CMK (cell line): ENCODE results near the gene CCM2.
"Not testable (repeated sequence)": the region's sequence is repeated elsewhere in the genome, so short reads cannot be mapped to it uniquely, and the experiment has no call there.

ENCODE experiments used
- DNase-seq: peaks from one replicate; pipeline ENCODE4 v3.0.0-alpha.2; 2010; ENCODE audit warnings: low read depth

The CCM2 gene

DNA sequence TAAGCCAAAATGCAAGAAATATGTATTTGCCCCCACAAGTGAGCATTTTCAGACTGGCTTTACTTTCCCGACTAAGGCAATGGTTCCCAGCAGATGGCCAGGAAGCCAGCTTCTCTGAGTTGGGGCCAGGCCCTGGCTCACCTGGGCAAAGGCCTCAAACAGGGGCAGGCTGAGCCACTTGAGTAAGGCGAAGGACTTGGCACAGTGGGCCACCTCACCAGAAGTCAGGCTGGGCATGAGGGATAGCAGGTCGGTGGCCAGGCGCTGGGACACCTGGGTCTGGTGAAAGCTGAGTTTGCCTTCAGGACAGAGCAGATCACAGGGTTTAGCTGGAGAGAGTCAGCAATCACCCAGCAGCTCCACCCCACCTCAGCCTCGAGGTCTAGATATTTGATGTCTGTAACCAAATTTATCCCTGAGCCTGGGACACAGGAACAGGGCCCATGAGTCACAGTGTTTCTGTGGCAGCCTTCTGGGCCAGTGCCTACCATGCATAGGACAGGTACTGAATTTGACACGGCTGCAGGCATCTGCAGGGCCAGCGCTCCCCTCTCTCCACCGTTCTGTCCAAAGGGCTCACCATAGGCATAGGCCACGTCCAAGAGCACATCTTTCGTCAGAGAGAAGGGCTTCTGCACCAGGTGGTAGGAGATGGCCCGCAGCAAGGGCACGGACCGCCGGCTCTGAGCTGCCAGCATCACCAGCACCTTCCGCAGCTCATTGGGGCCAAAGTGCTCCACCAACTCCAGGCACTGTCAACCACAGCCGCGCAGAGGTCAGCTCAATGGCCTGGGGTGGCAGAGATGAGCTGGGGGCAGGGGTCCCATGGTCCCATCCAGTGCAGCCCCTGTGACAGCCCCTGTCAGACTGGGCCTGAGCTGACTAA lies 104.2 kb downstream of the CCM2 start:
- DNase-seq: no peak

DNA sequence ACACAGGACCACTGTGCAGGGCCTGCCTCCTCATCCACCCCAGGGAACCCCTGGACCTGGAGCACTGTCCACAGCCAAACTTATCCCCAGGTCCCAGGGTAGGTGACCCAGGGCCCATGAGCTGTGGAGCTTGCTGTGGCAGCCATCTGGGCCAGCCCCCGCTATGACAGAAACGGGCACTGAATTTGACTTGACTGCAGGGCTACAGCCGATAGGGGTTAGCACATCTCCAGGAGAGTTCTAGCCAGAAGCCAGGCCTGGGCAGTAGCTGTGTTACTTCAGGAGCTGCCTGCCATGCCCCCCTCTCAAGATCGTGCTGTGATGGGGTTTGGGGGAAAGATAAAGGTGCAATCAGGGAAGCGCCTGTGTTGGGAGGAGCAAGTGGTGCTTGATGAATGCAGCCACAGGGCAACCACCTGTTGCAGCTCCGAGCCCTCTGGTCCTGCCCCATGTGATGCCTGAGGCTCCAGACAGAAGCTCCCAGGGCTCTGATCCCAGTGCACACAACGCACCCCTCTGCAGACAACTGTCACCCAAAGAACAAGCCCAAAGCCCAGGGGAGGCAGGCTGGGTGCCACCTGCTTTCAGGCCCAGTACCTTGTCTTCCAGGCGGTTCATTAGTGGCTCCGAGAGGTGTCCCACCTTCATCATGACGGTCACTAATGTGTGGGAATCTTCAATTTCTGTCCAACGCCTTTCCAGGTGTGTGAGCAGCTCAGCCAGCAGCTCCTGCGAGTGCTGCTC lies 105.0 kb downstream of the CCM2 start:
- no peak for DNase-seq

DNA sequence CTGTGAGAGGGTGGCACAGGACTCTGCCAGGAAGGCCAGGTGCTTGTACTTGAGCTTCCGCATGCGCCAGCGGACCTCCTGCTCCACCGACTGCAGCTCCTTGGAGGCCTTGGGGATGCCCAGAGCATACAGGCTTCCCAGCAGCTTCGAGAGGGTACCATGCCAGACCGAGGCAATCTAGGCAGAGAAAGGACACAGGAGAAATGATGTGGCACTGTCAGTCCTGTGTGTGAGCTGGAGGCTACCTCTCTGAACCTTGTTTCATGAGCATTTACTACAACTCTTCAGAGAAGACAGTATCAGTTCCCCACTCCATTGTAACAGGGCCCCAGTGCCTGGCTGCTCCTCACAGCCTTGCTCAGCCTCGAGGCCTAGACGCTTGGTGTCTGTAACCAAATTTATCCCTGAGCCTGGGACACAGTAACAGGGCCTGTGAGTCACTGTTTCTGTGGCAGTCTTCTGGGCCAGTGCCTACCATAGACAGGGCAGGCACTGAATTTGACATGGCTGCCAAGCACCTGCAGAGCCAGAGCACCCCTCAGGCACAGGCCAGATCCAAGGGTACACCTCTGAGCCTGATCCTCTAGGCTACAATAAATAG lies 105.7 kb downstream of the CCM2 start:
- no peak for DNase-seq

DNA sequence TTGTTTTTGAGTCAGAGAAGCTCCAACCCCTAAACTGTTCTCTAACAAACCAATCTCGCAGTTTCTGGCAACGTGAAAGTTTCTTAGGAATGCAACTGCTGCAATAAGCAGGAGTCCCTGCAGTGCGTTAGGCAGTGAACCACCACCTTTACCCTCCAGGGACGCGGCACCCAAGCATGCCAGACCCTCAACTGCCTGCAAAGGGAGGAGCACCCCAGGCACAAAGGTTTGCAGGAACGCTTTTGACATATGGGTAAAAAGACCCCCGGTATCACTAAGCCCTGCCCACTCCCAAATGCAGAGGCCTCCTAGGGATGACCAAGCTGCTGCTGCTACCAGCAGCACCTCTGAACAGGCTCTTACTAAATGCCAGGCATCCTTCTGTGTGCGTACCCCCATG lies 106.8 kb downstream of the CCM2 start:
- DNase-seq: no peak

DNA sequence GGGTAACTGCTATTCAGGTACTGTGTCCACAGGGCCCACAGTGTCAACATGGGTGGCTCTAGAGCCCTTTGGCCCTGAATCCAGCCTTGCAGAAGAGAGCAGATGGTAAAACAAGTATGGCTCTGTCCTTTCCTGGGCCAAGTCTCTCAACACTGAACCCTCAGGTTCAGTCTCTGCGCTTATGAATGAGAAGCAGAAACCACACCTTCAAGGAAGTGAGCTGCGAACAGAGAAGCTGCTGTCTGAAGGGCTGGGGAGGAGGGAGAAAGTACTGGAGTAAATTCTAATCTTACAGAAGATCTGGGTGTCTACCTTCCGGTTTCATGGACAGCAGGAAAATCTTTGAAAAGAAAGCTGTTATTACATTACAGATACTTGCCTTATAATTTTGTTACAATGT lies 107.4 kb downstream of the CCM2 start:
- DNase-seq: no peak

DNA sequence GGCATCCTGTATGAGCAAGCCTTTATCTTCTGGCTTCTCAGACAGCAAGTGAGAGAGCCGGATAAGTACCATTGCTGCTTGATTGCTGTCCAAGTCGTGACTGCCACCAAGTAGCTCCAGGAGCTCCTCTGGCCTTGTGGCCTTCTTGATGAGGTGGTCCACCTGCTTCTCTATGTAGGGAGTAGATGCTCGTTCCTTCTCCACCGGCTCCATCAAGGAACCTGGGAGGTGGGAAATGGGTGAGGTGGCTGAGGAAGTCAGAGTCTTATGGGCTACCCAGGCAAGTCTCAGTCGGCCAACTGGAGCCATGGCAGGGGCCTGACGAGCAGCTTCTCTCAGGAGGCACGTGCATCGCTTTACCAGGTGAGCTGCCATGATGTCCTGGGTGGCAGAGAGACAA lies 108.9 kb downstream of the CCM2 start:
- DNase-seq: no peak

DNA sequence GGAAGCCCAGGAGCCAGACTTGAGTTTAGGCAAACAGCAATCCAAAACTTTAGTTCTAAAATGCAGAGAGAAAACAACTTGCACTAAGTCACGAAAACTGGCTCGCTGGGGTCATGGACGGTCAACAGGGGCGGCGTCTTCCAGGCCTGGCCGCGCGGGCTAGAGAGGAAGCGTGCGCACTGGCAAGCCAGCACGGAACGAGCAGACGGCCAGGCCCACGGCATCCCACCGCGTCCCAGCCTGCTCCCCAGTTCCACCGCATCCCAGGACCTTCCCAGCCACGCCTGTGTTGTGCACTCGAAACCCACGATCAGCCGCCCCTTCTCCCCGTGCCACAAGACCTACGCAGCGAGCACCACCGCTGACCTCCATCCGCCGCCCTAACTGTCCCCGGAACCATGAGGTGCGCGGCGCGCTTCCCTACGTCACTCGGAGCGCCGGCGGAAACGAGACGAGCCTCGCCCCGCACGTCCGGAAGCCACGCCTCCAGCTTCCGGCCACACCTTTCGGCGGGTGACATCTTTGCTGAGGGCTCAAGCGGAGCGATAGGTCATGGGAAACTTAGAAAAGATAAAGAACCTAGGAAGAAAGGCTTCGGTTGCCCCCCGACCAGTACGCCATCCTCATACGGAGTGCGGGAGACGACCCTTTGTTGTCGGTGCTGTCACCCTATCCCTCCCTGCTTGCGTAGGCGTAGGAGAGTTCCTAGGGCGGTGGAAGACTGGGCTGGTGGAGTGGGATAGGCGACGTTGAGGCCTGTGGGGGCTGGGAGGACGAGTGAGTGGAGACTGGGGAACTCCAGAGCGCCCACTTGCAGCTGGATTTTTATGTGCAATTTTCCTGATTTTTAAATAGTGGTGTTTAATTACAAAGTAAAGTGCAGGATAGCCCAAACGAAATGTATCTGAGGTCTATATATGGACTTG lies 111.6 kb downstream of the CCM2 start, which contains the start of gene TBRG4:
TBRG4 (minus strand) TSS at position 400 of the 926 bp plus-strand sequence. CDS start 2,460 bp downstream, outside the sequence.
- peak; percentile 80 for DNase-seq

DNA sequence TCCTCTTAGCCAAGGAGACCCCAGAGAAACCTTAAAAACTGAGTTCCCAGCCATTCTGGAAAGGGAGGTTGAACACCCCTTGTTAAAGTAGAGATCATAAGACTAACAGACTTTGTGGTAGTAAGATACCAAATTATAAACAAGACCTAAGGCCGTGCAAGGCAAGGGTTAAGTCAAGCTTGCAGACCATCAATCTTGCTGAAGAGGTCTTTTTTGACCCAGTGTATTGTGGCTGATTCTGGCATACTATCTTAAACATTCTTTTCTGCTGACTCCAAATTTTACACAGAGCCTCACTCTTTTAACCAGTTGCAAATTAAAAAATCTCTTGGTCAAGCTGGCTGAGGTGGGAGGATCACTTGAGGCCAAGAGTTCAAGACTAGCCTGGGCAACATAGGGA lies 112.6 kb downstream of the CCM2 start:
- DNase-seq: no peak

DNA sequence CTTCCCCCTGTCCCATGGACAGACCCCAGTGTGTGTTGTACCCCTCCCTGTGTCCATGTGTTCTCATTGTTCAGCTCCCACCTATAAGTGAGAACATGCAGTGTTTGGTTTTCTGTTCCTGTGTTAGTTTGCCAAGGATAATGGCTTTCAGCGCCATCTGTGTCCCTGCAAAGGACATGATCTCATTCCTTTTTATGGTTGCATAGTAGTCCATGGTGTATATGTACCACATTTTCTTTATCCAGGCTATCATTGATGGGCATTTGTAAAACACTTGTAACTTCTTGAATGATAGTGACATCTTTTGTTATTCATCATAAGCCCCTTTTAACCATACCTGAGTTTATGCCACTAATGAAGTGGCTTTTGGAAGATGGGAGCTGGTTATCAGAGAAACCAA lies 114.3 kb downstream of the CCM2 start:
- DNase-seq: not testable (repeated sequence)

DNA sequence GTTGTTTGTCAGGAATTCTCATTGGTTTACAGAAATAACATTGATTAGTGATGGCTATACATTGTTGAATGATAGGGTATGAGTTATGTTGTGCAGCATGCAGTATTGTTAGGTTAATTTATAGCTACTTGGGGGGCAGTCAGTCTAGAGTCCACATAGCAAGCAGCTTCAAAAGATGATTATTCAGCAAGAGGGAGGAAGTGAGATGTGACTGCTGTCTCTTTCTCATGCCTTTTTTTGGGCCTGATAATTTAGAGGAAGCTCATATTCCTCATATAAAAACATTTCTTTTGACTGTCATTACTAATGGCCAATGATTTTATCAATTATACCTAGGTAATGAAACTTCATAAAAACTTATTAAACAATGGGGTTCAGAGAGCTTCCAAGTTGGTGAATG lies 114.9 kb downstream of the CCM2 start:
- no peak for DNase-seq

DNA sequence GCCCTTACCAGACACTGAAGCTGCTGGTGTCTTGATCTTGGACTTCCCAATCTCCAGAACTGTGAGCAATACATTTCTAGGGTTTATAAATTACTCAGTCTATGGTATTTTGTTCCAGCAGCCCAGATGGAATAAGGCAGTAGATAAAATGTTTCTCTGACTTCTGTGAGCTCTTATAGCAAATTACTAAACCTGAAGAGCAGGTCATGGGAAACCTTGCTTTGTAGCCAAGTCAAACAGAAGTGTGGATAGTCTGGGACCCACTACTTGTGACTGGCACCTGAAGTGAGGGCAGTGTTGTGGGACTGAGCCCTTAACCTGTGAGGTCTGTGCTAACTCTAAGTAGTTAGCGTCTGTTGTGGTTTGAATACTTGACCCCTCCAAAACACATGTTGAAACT lies 116.0 kb downstream of the CCM2 start:
- no peak for DNase-seq

DNA sequence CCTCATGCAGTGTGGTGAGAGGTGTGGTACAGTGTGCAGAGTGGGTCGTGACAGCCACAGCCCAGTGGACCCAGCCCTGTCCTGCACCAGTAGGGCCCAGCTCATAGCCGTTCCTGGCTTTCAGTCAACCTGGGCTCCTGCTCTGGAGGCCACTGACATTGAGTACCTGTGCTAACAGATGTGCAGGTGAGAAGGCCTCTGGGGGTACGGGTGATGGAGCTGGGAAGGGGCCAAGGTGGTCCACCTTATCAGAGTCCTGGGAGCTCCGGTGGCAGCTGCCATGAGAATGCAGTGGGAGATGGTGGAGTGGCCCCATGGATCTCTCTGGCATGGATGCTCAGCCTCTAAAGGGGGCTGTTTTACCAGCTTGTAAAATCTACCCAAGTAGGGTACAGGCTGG lies 117.6 kb downstream of the CCM2 start:
- DNase-seq: no peak

DNA sequence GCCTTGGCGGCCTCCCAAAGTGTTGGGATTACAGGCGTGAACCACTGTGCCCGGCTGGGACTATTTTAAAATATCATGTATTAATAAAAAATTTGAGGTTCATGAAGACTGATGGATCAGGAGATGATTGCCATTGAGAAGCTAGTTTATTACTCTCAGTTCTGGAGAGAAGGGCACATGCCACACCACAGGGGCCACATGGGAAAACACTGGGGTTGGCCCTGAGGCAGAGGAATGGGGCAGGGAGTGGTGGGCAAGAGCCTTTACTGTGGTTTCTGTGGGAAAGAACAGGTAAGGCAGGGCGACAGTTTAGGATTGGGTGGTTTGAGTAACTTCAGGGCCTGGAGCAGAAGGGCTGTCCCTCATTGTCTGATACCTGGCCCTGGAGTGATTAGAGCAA lies 118.3 kb downstream of the CCM2 start:
- DNase-seq: no peak

DNA sequence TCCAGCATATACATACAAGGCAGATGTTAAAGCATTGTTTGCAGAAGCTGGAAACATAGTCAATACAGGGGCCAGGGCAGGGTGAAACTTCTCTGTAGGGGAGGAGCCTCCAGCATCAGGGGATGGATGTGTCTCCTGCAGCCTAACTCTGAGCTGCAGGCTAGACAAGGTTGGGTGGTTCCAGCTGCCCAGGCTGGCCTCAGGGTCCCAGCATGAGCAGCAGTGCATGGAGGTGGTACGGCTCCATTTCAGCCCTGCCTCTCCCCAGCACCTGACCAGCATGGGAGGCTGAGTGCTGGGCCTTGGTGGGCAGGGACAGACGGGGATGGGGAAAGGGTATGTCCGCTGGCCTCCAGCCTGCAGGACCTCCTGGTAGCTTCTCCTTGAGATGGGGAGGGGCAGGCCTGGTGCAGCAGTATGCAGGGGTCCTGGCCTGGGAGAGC lies 118.9 kb downstream of the CCM2 start:
- no peak for DNase-seq

DNA sequence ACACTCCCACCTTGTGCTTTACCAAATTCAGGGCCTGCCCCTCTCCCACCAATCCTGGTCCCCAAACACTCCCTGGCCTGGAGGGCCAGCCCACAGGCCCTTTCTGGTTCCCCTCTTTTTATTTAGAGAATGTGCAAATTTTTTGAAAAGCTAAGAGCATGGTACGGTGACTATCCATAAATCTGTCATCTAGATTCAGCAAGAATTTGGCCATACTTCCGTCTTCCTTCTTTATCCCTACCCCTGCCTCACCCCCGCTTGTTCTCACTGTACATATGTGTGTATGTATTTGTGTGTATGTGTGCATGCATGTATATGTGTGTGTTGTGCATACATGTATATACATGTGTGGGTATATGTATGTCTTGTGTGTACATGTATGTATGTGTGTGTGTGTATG lies 119.5 kb downstream of the CCM2 start:
- no peak for DNase-seq

DNA sequence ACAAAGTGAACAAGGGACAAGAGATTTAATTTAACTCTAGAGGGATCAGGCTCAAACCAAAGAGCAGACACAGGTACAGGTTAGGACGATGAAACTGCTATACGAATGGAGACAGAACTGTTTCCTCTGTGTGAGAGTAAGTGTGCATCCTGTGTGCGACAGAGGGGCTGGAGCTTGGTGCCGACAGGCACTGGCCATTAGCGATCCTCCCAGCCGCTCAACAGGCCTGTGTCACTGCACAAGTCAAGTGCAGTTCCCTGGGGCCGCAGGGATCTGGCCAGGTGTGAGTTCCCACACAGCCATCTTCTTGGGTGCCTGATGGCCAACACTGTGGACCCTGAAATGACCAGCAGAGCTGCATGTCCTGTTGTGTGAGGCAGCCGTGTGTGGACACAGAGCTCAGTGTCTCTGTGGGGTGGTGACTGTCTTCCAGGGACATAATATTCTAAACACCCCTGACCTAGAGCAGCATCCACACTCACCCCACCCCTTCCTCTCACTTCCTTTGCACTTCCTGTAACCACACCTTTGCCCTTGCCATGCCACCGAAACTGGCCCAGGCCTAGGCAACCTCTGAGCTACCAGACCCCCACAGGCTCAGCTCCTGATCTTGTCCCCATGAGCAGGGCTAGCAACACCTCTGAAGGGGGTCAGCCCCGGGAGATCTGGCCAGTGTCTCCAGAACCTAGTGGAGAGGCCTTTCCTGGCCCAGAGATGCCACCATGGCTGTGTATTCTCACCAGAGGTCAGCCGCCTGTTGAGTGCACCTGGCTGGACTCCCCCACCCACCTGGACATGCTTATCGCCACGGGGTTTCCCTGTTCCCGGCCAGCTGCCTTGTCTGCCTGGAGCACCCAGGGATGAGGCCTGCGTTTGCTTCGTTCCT lies 123.2 kb downstream of the CCM2 start:
- no peak for DNase-seq

DNA sequence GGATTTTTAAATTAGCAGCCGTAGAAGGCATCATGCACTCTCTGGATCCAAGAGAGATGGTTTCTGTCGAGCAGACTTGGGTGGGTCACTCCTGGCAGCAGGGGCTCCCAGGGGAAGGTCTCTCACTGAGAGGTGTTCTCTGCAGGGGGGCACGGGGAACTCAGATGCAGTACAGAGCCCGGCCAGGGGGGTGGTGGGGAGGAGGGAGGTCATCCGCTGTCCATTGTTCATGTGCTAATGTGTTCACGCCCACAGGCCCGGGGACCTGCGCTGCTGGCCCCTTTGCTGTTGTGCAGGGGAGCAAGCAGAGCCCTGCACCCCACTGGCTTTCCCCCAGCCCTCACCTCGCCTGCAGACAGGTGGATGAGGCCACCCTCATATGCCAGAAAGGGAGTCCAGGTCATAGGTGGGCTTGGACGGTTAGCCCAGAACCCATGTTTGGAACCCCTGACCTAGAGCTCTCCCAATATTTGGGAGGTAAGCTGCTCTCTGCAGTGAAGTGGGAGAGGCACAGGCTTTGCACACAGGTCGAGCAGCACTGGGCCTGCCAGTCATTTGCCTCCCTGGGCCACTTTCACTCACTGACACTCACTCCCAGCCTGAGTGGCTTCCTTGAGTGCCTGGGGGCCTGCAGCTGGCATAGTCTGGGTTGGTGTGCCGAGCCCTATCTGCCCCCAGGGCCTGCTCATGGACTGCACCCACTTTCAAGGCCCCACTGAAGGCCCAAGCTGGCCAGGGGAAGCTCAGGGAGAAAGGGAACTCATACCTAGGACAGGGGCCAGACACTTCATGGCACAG lies 124.1 kb downstream of the CCM2 start:
- DNase-seq: no peak

DNA sequence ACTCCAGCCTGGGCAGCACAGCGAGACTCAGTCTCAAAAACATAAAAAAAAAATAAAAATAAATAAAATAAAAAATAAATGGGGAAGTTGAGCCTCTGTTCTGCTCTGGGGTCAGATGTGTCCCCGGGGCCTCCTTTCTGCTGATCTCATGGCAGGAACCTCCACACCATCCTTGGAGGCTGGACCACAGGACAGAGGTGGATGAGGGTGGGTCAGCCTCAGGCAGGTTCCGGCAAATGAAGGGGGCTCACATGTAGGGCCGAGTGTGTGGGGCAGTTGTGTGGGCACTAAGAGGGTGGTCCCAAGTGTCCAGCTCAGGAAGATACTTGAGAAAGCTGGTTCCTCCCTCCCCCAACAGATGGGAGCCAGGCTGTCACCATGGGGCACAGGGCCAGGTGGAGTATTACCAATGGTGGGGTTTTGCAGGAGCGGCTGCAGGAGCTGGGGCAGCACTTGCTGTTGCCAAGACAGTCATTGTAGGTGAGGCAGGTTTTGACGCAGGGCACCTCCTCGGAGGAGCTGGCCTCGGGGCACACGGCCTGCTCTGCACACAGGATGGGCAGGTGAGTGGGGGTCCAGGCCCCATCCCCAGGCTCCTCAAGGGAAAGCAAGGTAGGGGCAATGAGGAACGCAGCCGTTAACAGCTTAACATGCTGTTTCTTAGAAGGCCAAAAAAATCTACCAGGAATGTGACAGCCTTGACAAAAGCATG lies 125.3 kb downstream of the CCM2 start:
- DNase-seq: no peak
